Vagina (tissue), 2 donors: Measurements from ENCODE around the gene POU2F3.

Experiments used
- CTCF ChIP-seq, 3 experiments: fragments of 450-650 bp in 2 of 3; fragments of 200-600 bp in 1 of 3; sonication (generic) in 1 of 3; IDR thresholded peaks; one replicate each; pipeline ENCODE4 v1.5.1; 2017 to 2019; ENCODE audit warnings: antibody characterized with exemption in 3 of 3, mild to moderate bottlenecking in 2 of 3, moderate library complexity in 2 of 3
- POLR2A ChIP-seq, 2 donors: fragments of 450-650 bp; IDR thresholded peaks; one replicate each; pipeline ENCODE4 v1.6.1; 2017; ENCODE audit warnings: antibody characterized with exemption in 2 of 2, mild to moderate bottlenecking in 2 of 2, moderate library complexity in 2 of 2
- POLR2AphosphoS5 ChIP-seq, 2 donors: sonication (generic); formaldehyde crosslinking; IDR thresholded peaks; one replicate each; pipeline ENCODE4 v1.9.0; 2017; ENCODE audit warnings: antibody characterized with exemption in 2 of 2, mild to moderate bottlenecking in 2 of 2, low read depth in 1 of 2; ENCODE audit not compliant: insufficient read depth in 1 of 2

GRCh38 chr11:120215634-120216033 is 24.3 kb upstream of the POU2F3 start:
- TF ChIP-seq POLR2A (IDR thresholded peaks at IDR 0.05) = no peak
- TF ChIP-seq CTCF (IDR thresholded peaks at IDR 0.05) = no peak
- TF ChIP-seq POLR2AphosphoS5 (IDR thresholded peaks at IDR 0.05; ENCODE audit: insufficient read depth in 1 of 2, low read depth in 1 of 2) = peak in 1 of 2 donors; percentile 43
